GM12865 (cell line): Measurements from ENCODE around the gene AACS.

Experiments used
- DNase-seq: peaks from one replicate; pipeline ENCODE4 v3.0.0; 2010; ENCODE audit warnings: low read depth
- H3K4me3 ChIP-seq: 2 replicates; pipeline ENCODE4 v1.5.1; 2011; ENCODE audit warnings: mild to moderate bottlenecking, low read depth, low read length, control low read depth
- CTCF ChIP-seq: IDR thresholded peaks from 2 replicates; pipeline ENCODE4 v1.5.1; 2011; ENCODE audit warnings: low read length, control low read depth, low read depth, inconsistent platforms; ENCODE audit not compliant: insufficient read depth; ENCODE audit errors: missing control alignments

Gene AACS

GRCh38 chr12:125159702-125160101, 94.5 kb downstream of the AACS start:
- H3K4me3 ChIP-seq: no peak overlapping the region
- DNase-seq: no peak
- no peak for TF ChIP-seq CTCF

DNA sequence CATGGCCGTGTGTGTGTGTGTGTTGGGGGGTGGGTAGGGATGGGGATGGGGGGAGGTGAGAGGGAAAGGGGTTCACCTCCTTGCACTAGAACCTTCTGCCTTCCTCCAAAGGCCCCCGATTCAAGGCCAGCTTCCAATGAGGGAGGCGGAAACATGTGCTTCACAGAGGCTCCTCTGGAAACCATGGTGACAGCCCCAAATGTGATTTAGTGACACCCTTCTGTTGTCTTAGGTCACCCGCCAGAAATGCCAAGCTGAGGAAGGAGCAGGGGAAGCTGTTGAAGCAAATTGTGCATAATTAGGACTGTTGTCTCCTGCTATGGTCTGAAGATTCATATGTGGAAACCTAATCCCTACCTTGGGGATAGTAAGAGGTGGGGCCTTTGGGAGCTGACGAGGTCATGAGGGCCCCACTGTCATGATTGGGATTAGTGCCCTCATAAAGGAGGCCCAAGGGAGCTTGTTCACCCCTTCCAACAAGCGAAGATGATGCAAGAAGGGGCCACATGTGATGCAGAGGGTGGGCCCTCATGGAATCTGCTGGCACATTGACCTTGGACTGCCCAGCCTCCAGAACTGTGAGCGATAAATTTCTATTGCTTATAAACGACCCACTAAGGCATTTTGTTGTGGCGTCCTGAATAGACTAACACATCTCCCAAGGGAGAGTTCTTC, 95.2 kb downstream of the AACS start:
- H3K4me3 ChIP-seq: no peak overlapping the region
- TF ChIP-seq CTCF: no peak
- no peak for DNase-seq

DNA sequence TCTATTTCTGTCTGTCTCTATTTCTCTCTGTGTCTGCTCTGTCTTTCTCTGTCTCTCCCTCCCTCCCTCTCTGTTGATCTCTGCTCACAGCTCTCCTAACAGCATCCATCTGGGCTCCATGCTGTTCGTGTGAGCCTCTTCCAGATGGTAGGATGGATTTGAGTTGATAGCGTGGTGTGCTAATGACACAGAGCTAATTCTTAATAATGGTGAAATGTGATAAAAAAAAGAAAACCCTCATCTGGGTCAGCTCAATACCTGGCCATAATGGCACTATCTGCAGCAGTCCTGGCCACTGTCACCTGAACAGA, 96.4 kb downstream of the AACS start:
- TF ChIP-seq CTCF: no peak
- no peak overlapping the region for H3K4me3 ChIP-seq
- no peak for DNase-seq

DNA sequence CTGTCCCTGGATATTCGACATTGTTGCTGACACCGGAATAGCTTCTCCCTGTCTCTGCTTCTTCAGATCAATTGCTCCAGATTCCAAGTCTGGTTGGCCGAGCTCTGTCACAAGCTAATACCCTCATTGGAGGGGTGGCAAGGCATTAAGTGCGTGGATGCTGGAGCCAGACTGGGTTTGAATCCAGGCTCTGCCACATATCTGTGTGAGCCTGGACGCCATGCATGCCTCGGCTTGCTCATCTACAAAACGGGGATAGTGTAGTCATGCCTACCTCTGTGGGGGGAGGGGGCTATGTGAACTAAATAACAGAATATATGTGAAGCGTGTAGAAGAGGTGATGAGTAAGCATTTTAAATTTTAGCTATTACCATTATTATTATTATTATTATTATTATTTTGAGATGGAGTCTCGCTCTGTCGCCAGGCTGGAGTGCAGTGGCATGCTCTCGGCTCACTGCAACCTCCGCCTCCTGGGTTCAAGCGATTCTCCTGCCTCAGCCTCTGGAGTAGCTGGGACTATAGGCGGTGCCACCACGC, 97.3 kb downstream of the AACS start:
- no peak for DNase-seq
- no peak for TF ChIP-seq CTCF
- no peak overlapping the region for H3K4me3 ChIP-seq

GRCh38 chr12:125163148-125163547, 97.9 kb downstream of the AACS start:
- TF ChIP-seq CTCF: no peak
- H3K4me3 ChIP-seq: no peak overlapping the region
- DNase-seq: no peak

- no peak for DNase-seq
- no peak for TF ChIP-seq CTCF
- no peak overlapping the region for H3K4me3 ChIP-seq
Measured at GRCh38 chr12:125164541-125164940, 99.3 kb downstream of the AACS start.

DNA sequence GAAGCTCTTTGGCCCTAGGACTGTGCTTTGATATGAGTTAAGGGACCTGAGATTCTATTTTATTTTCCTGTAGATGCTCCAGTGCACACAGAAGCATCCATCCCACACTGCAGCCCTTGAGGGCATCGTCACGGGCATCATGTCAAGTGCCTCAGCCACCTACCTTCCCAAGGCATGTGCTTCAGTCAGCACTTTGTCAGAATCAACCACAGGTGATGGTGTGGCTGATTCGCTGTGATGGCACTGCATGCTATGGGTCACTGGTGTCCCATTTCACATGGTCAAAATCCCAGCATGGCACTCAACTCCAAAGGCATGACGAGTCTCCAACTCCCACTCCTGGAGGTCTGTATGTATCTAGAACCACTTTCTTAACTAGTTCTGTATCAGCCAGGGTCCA, 100.8 kb downstream of the AACS start:
- no peak overlapping the region for H3K4me3 ChIP-seq
- DNase-seq: no peak
- TF ChIP-seq CTCF: no peak
